SK-N-DZ (cell line): ENCODE data around the gene B3GALT4.
A peak's percentile ranks its signal among the peaks of the same experiment; 100 is the strongest.

Experiments
- DNase-seq: peaks from one replicate; pipeline ENCODE4 v3.0.0-alpha.2; 2015; ENCODE audit warnings: low spot score

The B3GALT4 gene

GRCh38 chr6:33289784-33290315 is 12.9 kb downstream of the B3GALT4 start:
- no peak for DNase-seq

- no peak for DNase-seq
These were observed 13.5 kb downstream of the B3GALT4 start for GRCh38 chr6:33290459-33290858.

- no peak for DNase-seq
These were observed 16.2 kb downstream of the B3GALT4 start for GRCh38 chr6:33292996-33293682.

GRCh38 chr6:33294086-33294823 is 17.3 kb downstream of the B3GALT4 start:
- DNase-seq: peak; percentile 78

- DNase-seq: no peak
These were observed 18.9 kb downstream of the B3GALT4 start for GRCh38 chr6:33295621-33296369.

- no peak for DNase-seq
These were observed 20.0 kb downstream of the B3GALT4 start for GRCh38 chr6:33296797-33297405.

GRCh38 chr6:33297406-33297955 is 20.6 kb downstream of the B3GALT4 start:
- no peak for DNase-seq

GRCh38 chr6:33297956-33298772 is 21.2 kb downstream of the B3GALT4 start:
- peak; percentile 54 for DNase-seq

- DNase-seq: no peak
These were observed 21.9 kb downstream of the B3GALT4 start, which contains the start of gene RGL2 for GRCh38 chr6:33298773-33299236. TSS of gene RGL2 (minus strand) at chr6:33298942. CDS start at chr6:33298610, 332 bp downstream.

- peak; percentile 94 for DNase-seq
These were observed 22.5 kb downstream of the B3GALT4 start for GRCh38 chr6:33299237-33299944.

GRCh38 chr6:33301877-33302276 is 25.0 kb downstream of the B3GALT4 start:
- no peak for DNase-seq

- DNase-seq: no peak
These were observed 27.3 kb downstream of the B3GALT4 start for GRCh38 chr6:33304216-33304615.

- no peak for DNase-seq
These were observed 28.1 kb downstream of the B3GALT4 start for GRCh38 chr6:33305052-33305451.

- DNase-seq: peak; percentile 52
These were observed 29.4 kb downstream of the B3GALT4 start for GRCh38 chr6:33306356-33306755.

GRCh38 chr6:33312361-33313104 is 35.6 kb downstream of the B3GALT4 start:
- DNase-seq: peak; percentile 40

- DNase-seq: peak; percentile 54
These were observed 36.3 kb downstream of the B3GALT4 start for GRCh38 chr6:33313105-33313708.

- DNase-seq: no peak
These were observed 37.0 kb downstream of the B3GALT4 start, which contains the start of gene TAPBP for GRCh38 chr6:33313709-33314514. TSS of gene TAPBP (minus strand) at chr6:33314078. CDS start at chr6:33314041, 37 bp downstream.
